Measurements from ENCODE around the gene PRICKLE2.

Gene PRICKLE2

GRCh38 chr3:64224826-64225610 lies at the start of gene PRICKLE2:
Gene PRICKLE2, minus strand, starts transcription at chr3:64225466. Its CDS starts 26,539 bp downstream, at chr3:64198927.
- Histone ChIP-seq H3K4me3 (peak within 1 kb of the TSS; percentile 61), H3K27ac (peak within 1 kb of the TSS; percentile 88 to 93)
- TF ChIP-seq, protein P1, sequence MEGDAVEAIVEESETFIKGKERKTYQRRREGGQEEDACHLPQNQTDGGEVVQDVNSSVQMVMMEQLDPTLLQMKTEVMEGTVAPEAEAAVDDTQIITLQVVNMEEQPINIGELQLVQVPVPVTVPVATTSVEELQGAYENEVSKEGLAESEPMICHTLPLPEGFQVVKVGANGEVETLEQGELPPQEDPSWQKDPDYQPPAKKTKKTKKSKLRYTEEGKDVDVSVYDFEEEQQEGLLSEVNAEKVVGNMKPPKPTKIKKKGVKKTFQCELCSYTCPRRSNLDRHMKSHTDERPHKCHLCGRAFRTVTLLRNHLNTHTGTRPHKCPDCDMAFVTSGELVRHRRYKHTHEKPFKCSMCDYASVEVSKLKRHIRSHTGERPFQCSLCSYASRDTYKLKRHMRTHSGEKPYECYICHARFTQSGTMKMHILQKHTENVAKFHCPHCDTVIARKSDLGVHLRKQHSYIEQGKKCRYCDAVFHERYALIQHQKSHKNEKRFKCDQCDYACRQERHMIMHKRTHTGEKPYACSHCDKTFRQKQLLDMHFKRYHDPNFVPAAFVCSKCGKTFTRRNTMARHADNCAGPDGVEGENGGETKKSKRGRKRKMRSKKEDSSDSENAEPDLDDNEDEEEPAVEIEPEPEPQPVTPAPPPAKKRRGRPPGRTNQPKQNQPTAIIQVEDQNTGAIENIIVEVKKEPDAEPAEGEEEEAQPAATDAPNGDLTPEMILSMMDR (IDR thresholded peaks at IDR 0.05), result peak; percentile 15
- DNase-seq (ENCODE audit: low spot score), result peak; percentile 94

- Histone ChIP-seq H3K27ac (no peak overlapping the region), H3K4me3 (no peak overlapping the region)
- DNase-seq (ENCODE audit: low spot score), result no peak
- TF ChIP-seq, protein P1 (IDR thresholded peaks at IDR 0.05), result no peak
These were observed 47.6 kb upstream of the PRICKLE2 start for GRCh38 chr3:64272842-64273241.

GRCh38 chr3:64272271-64272670 lies 47.0 kb upstream of the PRICKLE2 start:
- Histone ChIP-seq H3K27ac (no peak overlapping the region), H3K4me3 (no peak overlapping the region)
- TF ChIP-seq, protein P1 (IDR thresholded peaks at IDR 0.05), result no peak
- DNase-seq (ENCODE audit: low spot score), result no peak

DNA sequence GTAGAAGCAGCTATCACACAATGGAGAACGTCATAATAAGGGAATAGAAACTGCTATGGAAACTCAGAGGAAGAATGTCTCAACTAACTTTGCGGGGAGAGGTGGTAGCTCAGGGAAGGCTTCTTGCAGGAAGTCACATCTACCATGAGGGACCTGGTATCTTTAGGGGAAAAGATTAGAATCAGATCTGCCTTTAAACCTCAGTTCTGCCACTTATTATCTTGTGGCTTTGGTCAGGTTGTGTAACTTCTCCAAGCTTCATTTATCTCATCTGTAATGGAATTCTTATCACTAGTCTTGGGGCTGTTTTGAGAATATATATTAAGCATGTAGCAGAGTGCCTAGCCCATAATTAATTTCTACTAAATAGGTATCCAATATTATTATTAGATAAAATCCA lies 46.4 kb upstream of the PRICKLE2 start:
- DNase-seq (ENCODE audit: low spot score), result no peak
- TF ChIP-seq, protein P1 (IDR thresholded peaks at IDR 0.05), result no peak
- Histone ChIP-seq H3K4me3 (no peak overlapping the region), H3K27ac (no peak overlapping the region)

- Histone ChIP-seq H3K27ac (no peak overlapping the region), H3K4me3 (no peak overlapping the region)
- TF ChIP-seq, protein P1 (IDR thresholded peaks at IDR 0.05), result no peak
- no peak for DNase-seq (ENCODE audit: low spot score)
These were observed 45.6 kb upstream of the PRICKLE2 start for GRCh38 chr3:64270866-64271260.

DNA sequence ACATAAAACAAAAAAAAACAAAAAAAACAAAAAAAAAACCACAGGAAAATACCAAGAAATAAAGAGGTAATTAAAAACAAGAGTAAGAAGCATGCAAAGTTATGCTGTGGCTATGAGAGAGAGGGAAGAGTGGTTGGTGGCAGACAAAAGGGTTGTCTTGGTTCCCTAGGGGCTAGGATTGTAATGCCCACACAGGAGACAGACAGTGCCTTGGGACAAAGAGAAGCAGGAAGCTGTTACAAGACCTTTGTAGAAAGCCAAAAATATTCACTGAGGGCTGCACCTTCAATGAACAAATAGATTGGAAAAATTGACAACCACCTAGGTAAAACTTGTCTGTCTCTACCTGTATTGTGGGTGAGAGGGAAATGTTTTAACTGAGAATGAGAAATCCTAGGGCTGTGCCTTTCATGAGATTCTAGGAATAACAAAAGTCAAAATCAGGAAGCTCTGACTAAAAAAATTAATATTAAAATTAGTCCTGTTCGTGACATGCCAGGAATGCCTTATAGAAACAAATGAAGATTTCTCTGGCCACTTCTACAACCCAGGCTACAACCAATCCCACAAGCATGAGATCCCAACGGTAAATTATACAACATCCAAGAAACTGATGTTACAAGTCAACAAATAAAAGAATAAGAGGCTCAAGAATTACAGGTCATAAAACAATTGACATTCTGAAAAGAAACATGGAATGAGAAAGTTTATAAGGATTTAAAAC lies 45.0 kb upstream of the PRICKLE2 start:
- DNase-seq (ENCODE audit: low spot score), result no peak
- Histone ChIP-seq H3K4me3 (no peak overlapping the region), H3K27ac (no peak overlapping the region)
- TF ChIP-seq, protein P1 (IDR thresholded peaks at IDR 0.05), result no peak

Measured in coronary artery (tissue), 2 donors.